ENCODE measurements around the gene ADCY2.

The ADCY2 gene

DNA sequence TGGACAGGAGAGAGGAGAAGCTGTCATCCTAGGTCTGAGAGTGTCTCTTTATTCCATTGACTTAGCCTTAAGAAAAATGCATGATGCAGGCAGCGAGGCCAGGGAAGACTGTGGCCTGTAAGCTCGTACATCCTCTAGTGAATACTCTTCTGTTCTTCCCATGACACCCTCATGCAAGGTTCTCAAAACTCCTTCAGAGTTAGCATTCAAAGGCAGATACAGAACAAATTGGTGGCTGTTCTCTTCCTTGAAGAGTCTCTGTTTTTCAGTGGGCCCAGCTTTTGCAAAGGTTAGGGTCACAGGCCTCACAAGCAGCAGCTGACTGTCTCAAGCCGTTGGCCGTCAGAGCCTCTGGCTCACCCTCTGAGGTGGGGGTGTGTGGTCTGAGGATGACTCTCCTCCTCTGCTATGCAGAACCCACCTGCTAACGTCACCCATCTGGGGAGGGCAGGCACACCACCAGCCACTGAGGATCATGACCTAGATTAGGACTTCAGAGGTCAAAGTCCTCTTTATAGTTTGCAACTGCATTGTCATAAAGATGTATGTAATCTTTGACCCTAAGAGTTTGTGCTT lies 15.1 kb downstream of the ADCY2 start:
- H2AFZ ChIP-seq (ENCODE audit: low read depth): no peak overlapping the region
- no peaks in the 10 kb centered on the region for H3K27me3 ChIP-seq (ENCODE audit: insufficient read depth, low read depth)
- no peaks in the 10 kb centered on the region for H4K20me1 ChIP-seq (ENCODE audit: insufficient read depth)
- no peak overlapping the region for H3K4me2 ChIP-seq
- TF ChIP-seq, protein P1, sequence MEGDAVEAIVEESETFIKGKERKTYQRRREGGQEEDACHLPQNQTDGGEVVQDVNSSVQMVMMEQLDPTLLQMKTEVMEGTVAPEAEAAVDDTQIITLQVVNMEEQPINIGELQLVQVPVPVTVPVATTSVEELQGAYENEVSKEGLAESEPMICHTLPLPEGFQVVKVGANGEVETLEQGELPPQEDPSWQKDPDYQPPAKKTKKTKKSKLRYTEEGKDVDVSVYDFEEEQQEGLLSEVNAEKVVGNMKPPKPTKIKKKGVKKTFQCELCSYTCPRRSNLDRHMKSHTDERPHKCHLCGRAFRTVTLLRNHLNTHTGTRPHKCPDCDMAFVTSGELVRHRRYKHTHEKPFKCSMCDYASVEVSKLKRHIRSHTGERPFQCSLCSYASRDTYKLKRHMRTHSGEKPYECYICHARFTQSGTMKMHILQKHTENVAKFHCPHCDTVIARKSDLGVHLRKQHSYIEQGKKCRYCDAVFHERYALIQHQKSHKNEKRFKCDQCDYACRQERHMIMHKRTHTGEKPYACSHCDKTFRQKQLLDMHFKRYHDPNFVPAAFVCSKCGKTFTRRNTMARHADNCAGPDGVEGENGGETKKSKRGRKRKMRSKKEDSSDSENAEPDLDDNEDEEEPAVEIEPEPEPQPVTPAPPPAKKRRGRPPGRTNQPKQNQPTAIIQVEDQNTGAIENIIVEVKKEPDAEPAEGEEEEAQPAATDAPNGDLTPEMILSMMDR (conservative IDR thresholded peaks at IDR 0.05; ENCODE audit: low read depth, low read length): no peak
- no peak overlapping the region for H3K27ac ChIP-seq
- H3K4me1 ChIP-seq (ENCODE audit: low read depth, poor library complexity, severe bottlenecking): no peaks in the 10 kb centered on the region
- no peaks in the 10 kb centered on the region for H3K36me3 ChIP-seq (ENCODE audit: insufficient read depth)
- no peaks in the 10 kb centered on the region for H3K79me2 ChIP-seq (ENCODE audit: insufficient read depth, low read depth)
- H3K9ac ChIP-seq: no peak overlapping the region
- H3K4me3 ChIP-seq (IDR thresholded peaks at IDR 0.05; ENCODE audit: insufficient read depth, low read depth, low read length): no peak overlapping the region

DNA sequence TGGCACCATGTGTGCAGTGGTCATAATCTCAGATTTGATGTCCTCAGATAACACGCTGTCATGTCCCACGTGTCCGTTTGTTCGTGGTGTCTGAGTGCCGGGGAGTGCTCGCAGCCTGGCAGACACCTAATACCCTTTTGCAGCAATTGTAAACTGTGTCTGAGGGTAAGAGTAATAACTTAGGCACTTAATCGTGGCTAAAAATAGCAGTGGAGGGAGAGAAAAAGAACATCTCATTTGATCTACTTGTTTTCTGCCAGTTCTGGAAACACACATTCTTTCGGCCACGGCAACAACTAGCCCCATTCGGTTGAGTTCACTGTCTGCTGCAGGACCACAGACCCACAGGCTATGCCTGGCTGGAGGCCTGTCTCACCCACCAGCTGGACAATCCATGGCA lies 16.5 kb downstream of the ADCY2 start:
- H3K27me3 ChIP-seq (ENCODE audit: insufficient read depth, low read depth): no peaks in the 10 kb centered on the region
- no peaks in the 10 kb centered on the region for H3K4me1 ChIP-seq (ENCODE audit: low read depth, poor library complexity, severe bottlenecking)
- no peak overlapping the region for H3K4me2 ChIP-seq
- no peak overlapping the region for H3K4me3 ChIP-seq (IDR thresholded peaks at IDR 0.05; ENCODE audit: insufficient read depth, low read depth, low read length)
- no peaks in the 10 kb centered on the region for H4K20me1 ChIP-seq (ENCODE audit: insufficient read depth)
- no peak overlapping the region for H2AFZ ChIP-seq (ENCODE audit: low read depth)
- no peak overlapping the region for H3K9ac ChIP-seq
- no peak overlapping the region for H3K27ac ChIP-seq
- no peaks in the 10 kb centered on the region for H3K36me3 ChIP-seq (ENCODE audit: insufficient read depth)
- TF ChIP-seq, protein P1 (conservative IDR thresholded peaks at IDR 0.05; ENCODE audit: low read depth, low read length): no peak
- no peaks in the 10 kb centered on the region for H3K79me2 ChIP-seq (ENCODE audit: insufficient read depth, low read depth)

DNA sequence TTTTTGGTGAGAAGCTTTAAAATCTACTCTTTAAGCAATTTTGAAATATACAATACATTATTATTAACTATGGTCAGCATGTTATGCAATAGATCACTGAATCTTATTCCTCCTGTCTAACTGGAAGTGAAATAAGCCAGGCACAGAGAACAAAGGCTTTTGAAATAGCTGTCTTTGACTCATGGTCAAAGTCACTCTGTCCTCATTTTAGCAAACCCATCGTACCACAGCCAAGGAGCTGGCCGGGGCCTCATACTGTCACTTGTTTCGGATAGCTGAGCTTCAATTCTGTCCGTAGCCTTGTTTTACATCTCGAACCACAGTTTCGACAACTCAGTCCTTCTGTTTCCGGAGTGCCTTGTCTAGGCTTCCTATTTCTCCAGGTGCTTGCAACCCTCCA lies 19.2 kb downstream of the ADCY2 start:
- H3K9ac ChIP-seq: no peak overlapping the region

DNA sequence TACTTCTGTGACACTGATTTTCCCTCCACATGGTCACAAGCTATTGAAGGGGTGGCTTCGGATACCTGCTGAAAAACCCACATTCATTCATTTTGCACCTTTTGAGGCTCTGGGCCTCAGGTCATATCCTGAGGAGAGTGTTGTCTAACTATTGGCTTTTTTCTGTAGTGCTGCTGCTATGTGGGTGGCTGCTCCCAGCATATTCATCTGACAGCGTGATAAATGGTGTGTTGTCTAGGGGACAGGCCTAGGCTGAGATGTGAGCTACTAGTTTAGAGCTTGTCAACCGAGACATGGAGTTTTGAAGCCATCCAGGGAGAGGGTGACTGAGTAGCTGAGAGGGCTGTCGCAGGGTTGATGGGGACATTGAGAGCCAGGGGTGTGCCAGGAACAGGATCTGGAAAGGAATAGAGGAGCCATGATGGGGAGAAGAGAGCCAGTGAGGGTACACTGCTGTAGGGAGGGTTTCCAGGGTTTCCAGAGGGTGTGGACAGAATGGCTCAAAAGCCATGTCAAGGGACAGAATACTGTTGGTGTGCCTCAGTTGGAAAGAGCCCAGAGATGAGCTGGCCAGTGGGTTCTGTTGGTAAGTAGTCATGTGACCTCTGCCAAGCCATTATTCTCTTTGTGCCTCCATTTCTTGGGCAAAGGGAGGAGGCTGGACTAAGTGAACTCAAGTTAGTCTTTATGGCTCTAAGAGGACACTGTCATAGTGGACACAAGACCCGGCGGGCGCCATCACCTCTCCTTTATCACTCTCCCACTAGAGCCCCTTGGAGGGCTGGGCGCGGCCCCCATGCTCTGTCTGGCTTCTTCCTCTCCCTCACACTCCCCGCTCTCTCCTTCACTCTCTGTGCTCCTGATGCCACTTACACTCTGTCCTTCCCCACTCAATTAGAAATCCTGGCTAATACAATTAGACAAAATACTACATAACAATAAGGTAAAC lies 19.9 kb downstream of the ADCY2 start:
- TF ChIP-seq, protein P1 (conservative IDR thresholded peaks at IDR 0.05; ENCODE audit: low read depth, low read length): no peak
- no peak overlapping the region for H3K4me3 ChIP-seq (IDR thresholded peaks at IDR 0.05; ENCODE audit: insufficient read depth, low read depth, low read length)
- no peaks in the 10 kb centered on the region for H3K27me3 ChIP-seq (ENCODE audit: insufficient read depth, low read depth)
- no peak overlapping the region for H3K27ac ChIP-seq
- H3K36me3 ChIP-seq (ENCODE audit: insufficient read depth): no peaks in the 10 kb centered on the region
- no peaks in the 10 kb centered on the region for H3K79me2 ChIP-seq (ENCODE audit: insufficient read depth, low read depth)
- no peak overlapping the region for H2AFZ ChIP-seq (ENCODE audit: low read depth)
- H3K4me1 ChIP-seq (ENCODE audit: low read depth, poor library complexity, severe bottlenecking): no peaks in the 10 kb centered on the region
- no peaks in the 10 kb centered on the region for H4K20me1 ChIP-seq (ENCODE audit: insufficient read depth)
- no peak overlapping the region for H3K4me2 ChIP-seq
- no peak overlapping the region for H3K9ac ChIP-seq

More for the DNA sequence above, 19.2 kb downstream of the ADCY2 start:
- Histone ChIP-seq H3K27ac (no peak overlapping the region), H3K27me3 (ENCODE audit: insufficient read depth, low read depth) (no peaks in the 10 kb centered on the region), H3K36me3 (ENCODE audit: insufficient read depth) (no peaks in the 10 kb centered on the region), H3K4me1 (ENCODE audit: low read depth, poor library complexity, severe bottlenecking) (no peaks in the 10 kb centered on the region), H2AFZ (ENCODE audit: low read depth) (no peak overlapping the region), H3K4me3 (IDR thresholded peaks at IDR 0.05; ENCODE audit: insufficient read depth, low read depth, low read length) (no peak overlapping the region), H4K20me1 (ENCODE audit: insufficient read depth) (no peaks in the 10 kb centered on the region), H3K79me2 (ENCODE audit: insufficient read depth, low read depth) (no peaks in the 10 kb centered on the region), H3K4me2 (no peak overlapping the region)
- TF ChIP-seq, protein P1 (conservative IDR thresholded peaks at IDR 0.05; ENCODE audit: low read depth, low read length): no peak

All from KMS-11 (cell line).